ACC112 (cell line): ENCODE measurements around the gene DNPEP.

ENCODE experiments used
- H2AFZ ChIP-seq: fragments of 200-600 bp; sonication (generic); one replicate; pipeline ENCODE4 v1.6.0; 2017; ENCODE audit warnings: antibody characterized with exemption, low read length; ENCODE audit not compliant: unreplicated experiment
- H3K27ac ChIP-seq: fragments of 200-600 bp; sonication (generic); 2 replicates; pipeline ENCODE4 v1.5.1; 2014; ENCODE audit warnings: low read depth, mild to moderate bottlenecking, antibody characterized with exemption, low read length, moderate library complexity
- H3K27me3 ChIP-seq: fragments of 200-600 bp; sonication (generic); 2 replicates; pipeline ENCODE4 v1.6.1; 2014; ENCODE audit warnings: mild to moderate bottlenecking, antibody characterized with exemption, low read length, moderate library complexity, mixed read lengths; ENCODE audit not compliant: insufficient read depth
- H3K36me3 ChIP-seq: fragments of 200-600 bp; sonication (generic); 2 replicates; pipeline ENCODE4 v1.6.1; 2016; ENCODE audit warnings: mild to moderate bottlenecking, antibody characterized with exemption, low read length, moderate library complexity, mixed read lengths; ENCODE audit not compliant: insufficient read depth
- H3K4me1 ChIP-seq: fragments of 200-600 bp; sonication (generic); one replicate; pipeline ENCODE4 v1.6.1; 2016; ENCODE audit warnings: low read length, mixed read lengths; ENCODE audit not compliant: insufficient read depth, unreplicated experiment, control insufficient read depth
- H3K4me3 ChIP-seq: fragments of 200-600 bp; sonication (generic); 2 replicates; pipeline ENCODE4 v1.5.1; 2014; ENCODE audit warnings: mild to moderate bottlenecking, low read depth, low read length
- H3K79me2 ChIP-seq: fragments of 200-600 bp; sonication (generic); one replicate; pipeline ENCODE4 v1.6.0; 2016; ENCODE audit warnings: low read length; ENCODE audit not compliant: control insufficient read depth, unreplicated experiment, insufficient read depth

Gene DNPEP

GRCh38 chr2:219406861-219407230, 19.1 kb upstream of the DNPEP start:
- H3K79me2 ChIP-seq, result no peaks in the 10 kb centered on the region
- H2AFZ ChIP-seq, result no peak overlapping the region
- H3K27me3 ChIP-seq, result no peaks in the 10 kb centered on the region
- H3K4me3 ChIP-seq, result no peak overlapping the region
- H3K4me1 ChIP-seq, result peaks cover 21% of the 10 kb centered on the region
- no peaks in the 10 kb centered on the region for H3K36me3 ChIP-seq
- H3K27ac ChIP-seq, result peak overlapping the region; percentile 57

- H3K27me3 ChIP-seq, result no peaks in the 10 kb centered on the region
- H3K79me2 ChIP-seq, result no peaks in the 10 kb centered on the region
- no peak overlapping the region for H2AFZ ChIP-seq
- H3K4me1 ChIP-seq, result peaks cover 21% of the 10 kb centered on the region
- peak overlapping the region; percentile 57 for H3K27ac ChIP-seq
- no peak overlapping the region for H3K4me3 ChIP-seq
- no peaks in the 10 kb centered on the region for H3K36me3 ChIP-seq
These were observed 18.5 kb upstream of the DNPEP start for GRCh38 chr2:219405958-219406860.

GRCh38 chr2:219405451-219405850, 17.7 kb upstream of the DNPEP start:
- Histone ChIP-seq H3K4me3 (no peak overlapping the region), H3K4me1 (peaks cover 21% of the 10 kb centered on the region), H2AFZ (no peak overlapping the region), H3K36me3 (no peaks in the 10 kb centered on the region), H3K27me3 (no peaks in the 10 kb centered on the region), H3K79me2 (no peaks in the 10 kb centered on the region), H3K27ac (no peak overlapping the region)

- H3K4me3 ChIP-seq, result no peak overlapping the region
- no peaks in the 10 kb centered on the region for H3K36me3 ChIP-seq
- H3K79me2 ChIP-seq, result no peaks in the 10 kb centered on the region
- no peak overlapping the region for H3K27ac ChIP-seq
- H2AFZ ChIP-seq, result no peak overlapping the region
- H3K27me3 ChIP-seq, result no peaks in the 10 kb centered on the region
- H3K4me1 ChIP-seq, result peaks cover 21% of the 10 kb centered on the region
These were observed 17.2 kb upstream of the DNPEP start for GRCh38 chr2:219404954-219405353.

- no peaks in the 10 kb centered on the region for H3K36me3 ChIP-seq
- H3K79me2 ChIP-seq, result no peaks in the 10 kb centered on the region
- no peak overlapping the region for H3K27ac ChIP-seq
- peaks cover 21% of the 10 kb centered on the region for H3K4me1 ChIP-seq
- no peak overlapping the region for H3K4me3 ChIP-seq
- no peaks in the 10 kb centered on the region for H3K27me3 ChIP-seq
- no peak overlapping the region for H2AFZ ChIP-seq
These were observed 16.7 kb upstream of the DNPEP start for GRCh38 chr2:219404291-219404910.

GRCh38 chr2:219403861-219404260, 16.1 kb upstream of the DNPEP start:
- peaks cover 26% of the 10 kb centered on the region for H3K4me1 ChIP-seq
- no peaks in the 10 kb centered on the region for H3K27me3 ChIP-seq
- H2AFZ ChIP-seq, result no peak overlapping the region
- H3K36me3 ChIP-seq, result no peaks in the 10 kb centered on the region
- no peaks in the 10 kb centered on the region for H3K79me2 ChIP-seq
- H3K27ac ChIP-seq, result no peak overlapping the region
- no peak overlapping the region for H3K4me3 ChIP-seq

GRCh38 chr2:219402665-219403515, 15.2 kb upstream of the DNPEP start:
- H3K79me2 ChIP-seq, result no peaks in the 10 kb centered on the region
- no peaks in the 10 kb centered on the region for H3K36me3 ChIP-seq
- H2AFZ ChIP-seq, result no peak overlapping the region
- no peaks in the 10 kb centered on the region for H3K27me3 ChIP-seq
- no peak overlapping the region for H3K27ac ChIP-seq
- no peak overlapping the region for H3K4me3 ChIP-seq
- peaks cover 29% of the 10 kb centered on the region for H3K4me1 ChIP-seq

GRCh38 chr2:219401606-219402005, 13.9 kb upstream of the DNPEP start:
- peaks cover 21% of the 10 kb centered on the region for H3K4me1 ChIP-seq
- no peak overlapping the region for H3K4me3 ChIP-seq
- no peak overlapping the region for H2AFZ ChIP-seq
- H3K27ac ChIP-seq, result no peak overlapping the region
- no peaks in the 10 kb centered on the region for H3K27me3 ChIP-seq
- H3K79me2 ChIP-seq, result no peaks in the 10 kb centered on the region
- no peaks in the 10 kb centered on the region for H3K36me3 ChIP-seq

GRCh38 chr2:219400562-219400961, 12.8 kb upstream of the DNPEP start:
- no peak overlapping the region for H3K27ac ChIP-seq
- H3K4me3 ChIP-seq, result no peak overlapping the region
- no peak overlapping the region for H2AFZ ChIP-seq
- H3K79me2 ChIP-seq, result no peaks in the 10 kb centered on the region
- no peaks in the 10 kb centered on the region for H3K36me3 ChIP-seq
- peaks cover 17% of the 10 kb centered on the region for H3K4me1 ChIP-seq
- no peaks in the 10 kb centered on the region for H3K27me3 ChIP-seq

GRCh38 chr2:219399716-219400478, 12.2 kb upstream of the DNPEP start:
- peaks cover 17% of the 10 kb centered on the region for H3K4me1 ChIP-seq
- no peaks in the 10 kb centered on the region for H3K36me3 ChIP-seq
- no peaks in the 10 kb centered on the region for H3K27me3 ChIP-seq
- no peak overlapping the region for H3K4me3 ChIP-seq
- no peaks in the 10 kb centered on the region for H3K79me2 ChIP-seq
- no peak overlapping the region for H3K27ac ChIP-seq
- no peak overlapping the region for H2AFZ ChIP-seq
